ENCODE results near the gene S100PBP.

DNA sequence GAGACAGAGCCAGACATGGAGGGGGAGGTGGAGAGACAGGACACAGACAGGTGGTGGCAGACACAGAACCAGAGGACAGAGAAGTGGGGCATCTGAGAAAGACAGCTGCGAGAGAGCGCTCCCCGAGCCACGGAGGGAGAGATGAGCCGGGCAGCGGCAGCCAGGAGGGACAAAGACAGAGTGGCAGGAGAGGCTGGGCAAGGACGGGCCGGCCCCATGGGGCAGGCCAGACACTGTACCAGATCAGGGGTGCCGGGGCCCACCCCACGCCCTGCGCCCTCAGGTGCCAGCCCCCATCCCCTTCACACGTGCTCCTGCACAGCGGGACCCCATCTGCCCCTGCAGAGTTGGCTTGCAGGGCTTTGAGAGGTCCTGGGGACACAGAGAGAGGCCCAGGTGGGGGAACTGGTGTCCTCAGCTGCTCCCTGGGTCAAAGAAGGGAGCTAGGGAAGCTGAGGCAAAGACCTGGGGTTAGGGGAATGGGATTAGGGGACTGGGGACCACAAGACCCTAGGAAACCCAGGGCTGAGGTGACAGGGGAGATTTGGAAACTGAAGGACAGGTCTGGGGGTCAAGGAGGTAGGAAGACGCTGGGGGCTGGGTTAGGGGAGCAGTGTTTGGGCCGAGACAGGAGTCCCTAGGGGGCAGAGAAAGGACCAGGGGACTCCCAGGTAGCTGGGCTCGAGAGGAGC is 52.6 kb downstream of the S100PBP start:
- no peak for TF ChIP-seq EZH2 (IDR thresholded peaks at IDR 0.05; ENCODE audit: low read length, missing control alignments)
- TF ChIP-seq, protein P1, sequence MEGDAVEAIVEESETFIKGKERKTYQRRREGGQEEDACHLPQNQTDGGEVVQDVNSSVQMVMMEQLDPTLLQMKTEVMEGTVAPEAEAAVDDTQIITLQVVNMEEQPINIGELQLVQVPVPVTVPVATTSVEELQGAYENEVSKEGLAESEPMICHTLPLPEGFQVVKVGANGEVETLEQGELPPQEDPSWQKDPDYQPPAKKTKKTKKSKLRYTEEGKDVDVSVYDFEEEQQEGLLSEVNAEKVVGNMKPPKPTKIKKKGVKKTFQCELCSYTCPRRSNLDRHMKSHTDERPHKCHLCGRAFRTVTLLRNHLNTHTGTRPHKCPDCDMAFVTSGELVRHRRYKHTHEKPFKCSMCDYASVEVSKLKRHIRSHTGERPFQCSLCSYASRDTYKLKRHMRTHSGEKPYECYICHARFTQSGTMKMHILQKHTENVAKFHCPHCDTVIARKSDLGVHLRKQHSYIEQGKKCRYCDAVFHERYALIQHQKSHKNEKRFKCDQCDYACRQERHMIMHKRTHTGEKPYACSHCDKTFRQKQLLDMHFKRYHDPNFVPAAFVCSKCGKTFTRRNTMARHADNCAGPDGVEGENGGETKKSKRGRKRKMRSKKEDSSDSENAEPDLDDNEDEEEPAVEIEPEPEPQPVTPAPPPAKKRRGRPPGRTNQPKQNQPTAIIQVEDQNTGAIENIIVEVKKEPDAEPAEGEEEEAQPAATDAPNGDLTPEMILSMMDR (conservative IDR thresholded peaks at IDR 0.05 in 1 of 2, IDR thresholded peaks at IDR 0.05 in 1 of 2; ENCODE audit: low read depth in 1 of 2, low read length in 2 of 2), result no peak
